ENCODE measurements around the gene SLC30A7.

Gene SLC30A7

GRCh38 chr1:101027194-101027772 is 131.4 kb downstream of the SLC30A7 start:
- no peak for DNase-seq (ENCODE audit: low spot score)
- H3K27ac ChIP-seq, result no peak overlapping the region
- TF ChIP-seq, protein P1, sequence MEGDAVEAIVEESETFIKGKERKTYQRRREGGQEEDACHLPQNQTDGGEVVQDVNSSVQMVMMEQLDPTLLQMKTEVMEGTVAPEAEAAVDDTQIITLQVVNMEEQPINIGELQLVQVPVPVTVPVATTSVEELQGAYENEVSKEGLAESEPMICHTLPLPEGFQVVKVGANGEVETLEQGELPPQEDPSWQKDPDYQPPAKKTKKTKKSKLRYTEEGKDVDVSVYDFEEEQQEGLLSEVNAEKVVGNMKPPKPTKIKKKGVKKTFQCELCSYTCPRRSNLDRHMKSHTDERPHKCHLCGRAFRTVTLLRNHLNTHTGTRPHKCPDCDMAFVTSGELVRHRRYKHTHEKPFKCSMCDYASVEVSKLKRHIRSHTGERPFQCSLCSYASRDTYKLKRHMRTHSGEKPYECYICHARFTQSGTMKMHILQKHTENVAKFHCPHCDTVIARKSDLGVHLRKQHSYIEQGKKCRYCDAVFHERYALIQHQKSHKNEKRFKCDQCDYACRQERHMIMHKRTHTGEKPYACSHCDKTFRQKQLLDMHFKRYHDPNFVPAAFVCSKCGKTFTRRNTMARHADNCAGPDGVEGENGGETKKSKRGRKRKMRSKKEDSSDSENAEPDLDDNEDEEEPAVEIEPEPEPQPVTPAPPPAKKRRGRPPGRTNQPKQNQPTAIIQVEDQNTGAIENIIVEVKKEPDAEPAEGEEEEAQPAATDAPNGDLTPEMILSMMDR (IDR thresholded peaks at IDR 0.05), result no peak
- H3K4me3 ChIP-seq, result no peak overlapping the region

DNA sequence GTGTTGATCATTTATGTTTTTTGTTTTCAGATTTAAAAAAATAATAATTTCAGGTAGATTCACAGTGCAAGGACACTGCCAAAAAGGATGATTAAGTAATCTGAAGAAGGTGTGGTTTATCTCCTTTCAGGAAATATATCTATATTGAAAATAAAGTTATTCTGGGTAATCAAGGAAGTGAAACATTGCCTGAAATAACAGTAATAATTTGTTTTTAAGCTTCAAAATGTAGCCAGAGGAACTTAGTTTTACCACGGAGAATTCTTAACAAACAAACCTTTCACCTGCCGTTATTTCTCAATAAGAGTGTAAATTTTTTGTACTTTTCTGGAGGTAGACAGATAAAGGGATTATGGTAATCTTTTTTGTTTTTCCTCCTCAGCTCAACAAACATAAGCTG is 132.6 kb downstream of the SLC30A7 start:
- DNase-seq (ENCODE audit: low spot score), result no peak
- Histone ChIP-seq H3K27ac (no peak overlapping the region), H3K4me3 (no peak overlapping the region)
- TF ChIP-seq, protein P1 (IDR thresholded peaks at IDR 0.05), result no peak

GRCh38 chr1:101029184-101029583 is 133.3 kb downstream of the SLC30A7 start:
- TF ChIP-seq, protein P1 (IDR thresholded peaks at IDR 0.05), result no peak

DNA sequence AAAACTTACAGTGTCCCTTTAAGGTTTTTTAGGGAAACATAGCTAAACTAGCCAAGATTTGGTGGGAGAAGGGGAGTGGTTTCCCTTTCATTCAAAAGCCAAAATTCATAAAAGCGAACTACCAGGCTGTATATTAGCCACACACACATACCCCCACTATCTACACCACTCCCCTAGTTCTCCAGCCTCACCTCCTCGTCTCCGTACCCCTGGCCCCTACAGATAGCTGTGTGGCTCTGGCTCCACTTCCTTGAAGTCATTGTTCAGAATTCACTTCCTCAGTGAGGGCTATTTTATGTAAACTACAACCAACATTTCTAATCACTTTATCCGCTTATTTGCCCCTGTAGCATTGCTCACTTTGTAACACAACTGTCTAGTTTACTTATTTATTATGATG is 135.0 kb downstream of the SLC30A7 start:
- no peak for DNase-seq (ENCODE audit: low spot score)
- TF ChIP-seq, protein P1 (IDR thresholded peaks at IDR 0.05), result no peak
- H3K27ac ChIP-seq, result no peak overlapping the region

More at GRCh38 chr1:101029184-101029583, 133.3 kb downstream of the SLC30A7 start:
- no peak for DNase-seq (ENCODE audit: low spot score)
- no peak overlapping the region for H3K27ac ChIP-seq
- no peak overlapping the region for H3K4me3 ChIP-seq

More for the DNA sequence above, 135.0 kb downstream of the SLC30A7 start:
- H3K4me3 ChIP-seq, result no peak overlapping the region

All from coronary artery (tissue), 2 donors.